NCI-H1436 treated with DMSO at 0.1 percent for 48 hours (cell line): Measurements from ENCODE around the gene OR10H5.
"Not testable (repeated sequence)": the region's sequence is repeated elsewhere in the genome, so short reads cannot be mapped to it uniquely, and the experiment has no call there.

Experiments used
- DNase-seq: peaks from one replicate; lab custom pipeline; 2025; lab: John Stamatoyannopoulos, UW

OR10H5 gene

DNA sequence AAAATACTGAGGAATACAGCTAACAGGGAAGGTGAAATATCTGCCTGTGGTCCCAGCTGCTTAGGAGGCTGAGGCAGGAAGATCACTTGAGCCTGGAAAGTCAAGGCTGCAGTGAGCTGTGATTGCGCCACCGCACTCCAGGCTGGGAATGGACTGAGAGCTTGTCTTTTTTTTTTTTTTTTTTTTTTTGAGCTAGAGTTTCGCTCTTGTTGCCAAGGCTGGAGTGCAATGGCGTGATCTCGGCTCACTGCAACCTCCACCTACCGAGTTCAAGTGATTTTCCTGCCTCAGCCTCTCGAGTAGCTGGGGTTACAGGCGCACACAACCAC is 56.4 kb downstream of the OR10H5 start:
- not testable (repeated sequence) for DNase-seq

DNA sequence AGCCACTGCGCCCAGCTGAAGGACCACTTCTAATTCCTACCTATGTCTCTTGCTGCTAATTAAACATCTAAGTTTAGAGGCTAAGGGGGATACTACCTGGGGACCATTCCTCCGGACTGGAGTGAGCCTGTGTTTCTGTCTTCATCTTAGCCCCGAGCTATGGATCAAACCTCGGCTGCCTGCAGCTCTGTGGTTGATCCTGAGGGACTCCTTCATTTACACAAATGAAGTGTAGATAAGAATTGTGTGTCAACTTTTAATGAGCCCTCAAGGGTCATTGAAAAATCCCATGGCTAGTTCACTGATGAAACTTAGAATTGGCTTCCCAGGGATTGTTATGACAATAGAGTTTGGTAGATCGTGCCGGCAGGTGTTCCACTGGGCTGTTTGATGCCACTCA is 59.5 kb downstream of the OR10H5 start:
- no peak for DNase-seq

- no peak for DNase-seq
Measured at GRCh38 chr19:15850385-15850784, 62.9 kb downstream of the OR10H5 start.
